Measurements from ENCODE around the gene FNDC10.
"Not testable (repeated sequence)": the region's sequence is repeated elsewhere in the genome, so short reads cannot be mapped to it uniquely, and the experiment has no call there.

Gene FNDC10

GRCh38 chr1:1599935-1600860, at the start of gene FNDC10:
Gene FNDC10 (minus strand): TSS chr1:1600135. CDS start chr1:1600015, 120 bp downstream.
- DNase-seq = no peak

- DNase-seq = not testable (repeated sequence)
Measured at GRCh38 chr1:1648265-1648664, 48.3 kb upstream of the FNDC10 start.

GRCh38 chr1:1647567-1648241, 47.8 kb upstream of the FNDC10 start:
- DNase-seq = not testable (repeated sequence)

- not testable (repeated sequence) for DNase-seq
Measured at GRCh38 chr1:1646326-1646725, 46.4 kb upstream of the FNDC10 start.

GRCh38 chr1:1640711-1641461, 41.0 kb upstream of the FNDC10 start:
- DNase-seq = not testable (repeated sequence)

GRCh38 chr1:1640081-1640480, 40.1 kb upstream of the FNDC10 start:
- DNase-seq = not testable (repeated sequence)

GRCh38 chr1:1639368-1639767, 39.4 kb upstream of the FNDC10 start:
- DNase-seq = not testable (repeated sequence)

GRCh38 chr1:1638528-1638927, 38.6 kb upstream of the FNDC10 start:
- not testable (repeated sequence) for DNase-seq

GRCh38 chr1:1637479-1637875, 37.5 kb upstream of the FNDC10 start:
- not testable (repeated sequence) for DNase-seq

GRCh38 chr1:1636621-1637478, 36.9 kb upstream of the FNDC10 start:
- DNase-seq = not testable (repeated sequence)

- not testable (repeated sequence) for DNase-seq
Measured at GRCh38 chr1:1634613-1635012, 34.7 kb upstream of the FNDC10 start.

GRCh38 chr1:1633409-1633808, 33.5 kb upstream of the FNDC10 start:
- DNase-seq = not testable (repeated sequence)

GRCh38 chr1:1631782-1632420, 32.0 kb upstream of the FNDC10 start, which contains the start of gene MMP23B:
Gene MMP23B (plus strand): TSS chr1:1632173. CDS start chr1:1632219, 46 bp downstream.
- no peak for DNase-seq

- no peak for DNase-seq
Measured at GRCh38 chr1:1630965-1631781, 31.2 kb upstream of the FNDC10 start.

GRCh38 chr1:1630191-1630964, 30.4 kb upstream of the FNDC10 start:
- DNase-seq = no peak

GRCh38 chr1:1629430-1630190, 29.7 kb upstream of the FNDC10 start:
- DNase-seq = no peak

GRCh38 chr1:1628754-1629429, 29.0 kb upstream of the FNDC10 start:
- DNase-seq = no peak
